Keratinocyte (primary cell): Measurements from ENCODE around the gene SENP7. TPM values are rescaled to one million over a fixed set of nuclear protein-coding genes. Genes with fewer than 3 reads are reported as not detected.

Experiments
- DNase-seq: peaks from one replicate; pipeline ENCODE4 v3.0.0-alpha.2; 2011; ENCODE audit warnings: low read depth, missing footprints, low spot score
- FAIRE-seq: peaks from 2 replicates; lab custom pipeline; 2011; peaks lifted over from hg19 to GRCh38; lab: Jason Lieb, UNC
- H2AFZ ChIP-seq: 2 replicates; pipeline ENCODE4 v1.6.0; 2012; ENCODE audit warnings: low read length, control low read depth, inconsistent platforms; ENCODE audit not compliant: control insufficient read depth
- H3K27ac ChIP-seq: 2 replicates; pipeline ENCODE4 v1.5.1; 2011; ENCODE audit warnings: low read length; ENCODE audit not compliant: control insufficient read depth, insufficient read depth
- H3K27me3 ChIP-seq: 3 replicates; pipeline ENCODE4 v1.6.0; 2011; ENCODE audit warnings: low read length; ENCODE audit not compliant: control insufficient read depth, insufficient read depth; ENCODE audit errors: extremely low read depth
- H3K36me3 ChIP-seq, 2 experiments: 2 replicates in 1 of 2; 3 replicates in 1 of 2; pipeline ENCODE4 v1.5.1; 2011; ENCODE audit warnings: low read length in 2 of 2, mild to moderate bottlenecking in 1 of 2; ENCODE audit not compliant: control insufficient read depth in 2 of 2, insufficient read depth in 2 of 2; ENCODE audit errors: extremely low read depth in 1 of 2
- H3K4me1 ChIP-seq: 3 replicates; pipeline ENCODE4 v1.5.1; 2011; ENCODE audit warnings: low read length; ENCODE audit not compliant: control insufficient read depth, insufficient read depth; ENCODE audit errors: extremely low read depth
- H3K4me2 ChIP-seq: 3 replicates; pipeline ENCODE4 v1.6.0; 2011; ENCODE audit warnings: low read depth, low read length; ENCODE audit not compliant: control insufficient read depth, insufficient read depth; ENCODE audit errors: extremely low read depth
- H3K4me3 ChIP-seq, 3 experiments: fragments of 200-600 bp in 1 of 3; sonication (generic) in 1 of 3; 2 replicates in 2 of 3; 3 replicates in 1 of 3; pipeline ENCODE4 v1.5.1; 2011 to 2016; ENCODE audit warnings: low read length in 3 of 3, mild to moderate bottlenecking in 3 of 3, control low read depth in 2 of 3, inconsistent platforms in 1 of 3, low read depth in 1 of 3, mixed read lengths in 1 of 3, mixed run types in 1 of 3, moderate library complexity in 1 of 3; ENCODE audit not compliant: control insufficient read depth in 2 of 3, insufficient read depth in 2 of 3; ENCODE audit errors: extremely low read depth in 1 of 3
- H3K79me2 ChIP-seq: 2 replicates; pipeline ENCODE4 v1.6.0; 2012; ENCODE audit warnings: low read length; ENCODE audit not compliant: control insufficient read depth, insufficient read depth
- H3K9ac ChIP-seq: 3 replicates; pipeline ENCODE4 v1.6.0; 2011; ENCODE audit warnings: low read length; ENCODE audit not compliant: control insufficient read depth, insufficient read depth; ENCODE audit errors: extremely low read depth
- H3K9me1 ChIP-seq: 3 replicates; pipeline ENCODE4 v1.6.0; 2011; ENCODE audit warnings: low read length; ENCODE audit not compliant: control insufficient read depth, insufficient read depth; ENCODE audit errors: extremely low read depth
- H3K9me3 ChIP-seq: 2 replicates; pipeline ENCODE4 v1.5.1; 2012; ENCODE audit warnings: low read depth, low read length; ENCODE audit not compliant: control insufficient read depth
- H4K20me1 ChIP-seq: 3 replicates; pipeline ENCODE4 v1.6.0; 2011; ENCODE audit warnings: low read length; ENCODE audit not compliant: control insufficient read depth, insufficient read depth; ENCODE audit errors: extremely low read depth
- CTCF ChIP-seq, 3 experiments: IDR thresholded peaks in 1 of 3; conservative IDR thresholded peaks in 1 of 3; optimal IDR thresholded peaks in 1 of 3; 2 replicates in 2 of 3; 3 replicates in 1 of 3; pipeline versions ENCODE3 to v1.5.1; 2011; ENCODE audit warnings: low read length in 3 of 3, mild to moderate bottlenecking in 3 of 3, moderate library complexity in 2 of 3, control low read depth in 1 of 3, inconsistent platforms in 1 of 3; ENCODE audit not compliant: insufficient read depth in 2 of 3; ENCODE audit errors: extremely low read depth in 1 of 3
- EZH2 ChIP-seq: IDR thresholded peaks from one replicate; pipeline ENCODE4 v1.6.1; 2012; ENCODE audit warnings: inconsistent platforms, mild to moderate bottlenecking, low read length, moderate library complexity
- dilution Hi-C: fragments of 300-500 bp; cut with MboI; formaldehyde crosslinking; loops from one replicate; pipeline ENCODE4 v1.7.0; 2020; ENCODE audit warnings: low sequenced_read_pairs; ENCODE audit not compliant: extremely low pct_ligation_motif_present
- polyA plus RNA-seq, 5 experiments: library from polyadenylated mRNA; depleted of rRNA in 3 of 5; stranded (reverse) in 3 of 5; stranded (forward) in 1 of 5; unstranded in 1 of 5; fragments of >200 nt; gene quantifications; 1 replicate in 1 of 5; 2 replicates in 3 of 5; 3 replicates in 1 of 5; pipeline versions ENCODE4 v1.2.1 to v1.2.3, GENCODE V29; 2011 to 2012; ENCODE audit warnings: missing spikeins in 2 of 5, low read depth in 1 of 5, low replicate concordance in 1 of 5

Gene SENP7
- polyA plus RNA-seq, 1 donor (not counting 4 experiments of a cell fraction or from before 2014, with no cell fraction given): 7.4 TPM

GRCh38 chr3:101391413-101391950 is 121.5 kb downstream of the SENP7 start:
- no peak for DNase-seq
- H3K4me2 ChIP-seq: no peak overlapping the region
- no peak overlapping the region for H2AFZ ChIP-seq
- no peaks in the 10 kb centered on the region for H4K20me1 ChIP-seq
- FAIRE-seq: no peak
- no peaks in the 10 kb centered on the region for H3K9me3 ChIP-seq
- H3K9me1 ChIP-seq: no peaks in the 10 kb centered on the region
- H3K27ac ChIP-seq: no peak overlapping the region
- H3K9ac ChIP-seq: no peak overlapping the region
- H3K4me1 ChIP-seq: no peaks in the 10 kb centered on the region
- H3K79me2 ChIP-seq: no peaks in the 10 kb centered on the region
- dilution Hi-C loops: no loop called here
- H3K36me3 ChIP-seq: no peaks in the 10 kb centered on the region
- no peak overlapping the region for H3K4me3 ChIP-seq
- H3K27me3 ChIP-seq: no peaks in the 10 kb centered on the region
- no peak for TF ChIP-seq CTCF (optimal IDR thresholded peaks at IDR 0.05 in 1 of 3, IDR thresholded peaks at IDR 0.05 in 1 of 3, conservative IDR thresholded peaks at IDR 0.05 in 1 of 3; ENCODE audit: extremely low read depth in 1 of 3, insufficient read depth in 2 of 3, low read length in 3 of 3)
- TF ChIP-seq EZH2: no peak

GRCh38 chr3:101388706-101389105 is 124.3 kb downstream of the SENP7 start:
- no peaks in the 10 kb centered on the region for H4K20me1 ChIP-seq
- no peak overlapping the region for H3K4me3 ChIP-seq
- DNase-seq (no peak), FAIRE-seq (no peak)
- H3K27me3 ChIP-seq: no peaks in the 10 kb centered on the region
- no peak for TF ChIP-seq EZH2
- TF ChIP-seq CTCF (optimal IDR thresholded peaks at IDR 0.05 in 1 of 3, IDR thresholded peaks at IDR 0.05 in 1 of 3, conservative IDR thresholded peaks at IDR 0.05 in 1 of 3; ENCODE audit: extremely low read depth in 1 of 3, insufficient read depth in 2 of 3, low read length in 3 of 3): no peak
- no peak overlapping the region for H3K4me2 ChIP-seq
- no peaks in the 10 kb centered on the region for H3K4me1 ChIP-seq
- no peak overlapping the region for H3K27ac ChIP-seq
- no peaks in the 10 kb centered on the region for H3K9me3 ChIP-seq
- H3K9ac ChIP-seq: no peak overlapping the region
- no peak overlapping the region for H2AFZ ChIP-seq
- dilution Hi-C loops: no loop called here
- H3K36me3 ChIP-seq: no peaks in the 10 kb centered on the region
- no peaks in the 10 kb centered on the region for H3K79me2 ChIP-seq
- no peaks in the 10 kb centered on the region for H3K9me1 ChIP-seq
